ENCODE data around the gene SMIM1. TPM values are rescaled to one million over a fixed set of nuclear protein-coding genes. Genes with fewer than 3 reads are reported as not detected.
A peak's percentile ranks its signal among the peaks of the same experiment; 100 is the strongest.

SMIM1 gene
- total RNA-seq, 1 donor from 2014 or later: 2.1 TPM

- DNase-seq (ENCODE audit: low spot score): no peak
- peaks cover 14% of the 10 kb centered on the region for H3K36me3 Mint-ChIP-seq (ENCODE audit: low read depth, unreplicated experiment)
- H3K27me3 Mint-ChIP-seq (ENCODE audit: unreplicated experiment): peaks cover 4% of the 10 kb centered on the region
- no peak for TF ChIP-seq CTCF (IDR thresholded peaks at IDR 0.05; ENCODE audit: unreplicated experiment)
- no peak overlapping the region for H3K4me3 Mint-ChIP-seq (ENCODE audit: unreplicated experiment)
- H3K4me1 Mint-ChIP-seq (ENCODE audit: unreplicated experiment): peaks cover 17% of the 10 kb centered on the region
- no peaks in the 10 kb centered on the region for H3K9me3 Mint-ChIP-seq (ENCODE audit: unreplicated experiment)
- H3K27ac Mint-ChIP-seq (ENCODE audit: unreplicated experiment): no peak overlapping the region
Observed at GRCh38 chr1:3742439-3743298, 29.9 kb upstream of the SMIM1 start.

GRCh38 chr1:3743421-3743820 is 29.1 kb upstream of the SMIM1 start:
- Mint-ChIP-seq H3K36me3 (ENCODE audit: low read depth, unreplicated experiment) (peaks cover 14% of the 10 kb centered on the region), H3K27me3 (ENCODE audit: unreplicated experiment) (peaks cover 4% of the 10 kb centered on the region), H3K4me3 (ENCODE audit: unreplicated experiment) (no peak overlapping the region), H3K27ac (ENCODE audit: unreplicated experiment) (no peak overlapping the region), H3K9me3 (ENCODE audit: unreplicated experiment) (no peaks in the 10 kb centered on the region), H3K4me1 (ENCODE audit: unreplicated experiment) (peaks cover 17% of the 10 kb centered on the region)
- DNase-seq (ENCODE audit: low spot score): no peak
- no peak for TF ChIP-seq CTCF (IDR thresholded peaks at IDR 0.05; ENCODE audit: unreplicated experiment)

- Mint-ChIP-seq H3K9me3 (ENCODE audit: unreplicated experiment) (no peaks in the 10 kb centered on the region), H3K4me1 (ENCODE audit: unreplicated experiment) (peaks cover 17% of the 10 kb centered on the region), H3K27me3 (ENCODE audit: unreplicated experiment) (peaks cover 4% of the 10 kb centered on the region), H3K36me3 (ENCODE audit: low read depth, unreplicated experiment) (peaks cover 14% of the 10 kb centered on the region), H3K4me3 (ENCODE audit: unreplicated experiment) (no peak overlapping the region), H3K27ac (ENCODE audit: unreplicated experiment) (no peak overlapping the region)
- DNase-seq (ENCODE audit: low spot score): no peak
- TF ChIP-seq CTCF (IDR thresholded peaks at IDR 0.05; ENCODE audit: unreplicated experiment): no peak
Observed at GRCh38 chr1:3743826-3744225, 28.7 kb upstream of the SMIM1 start.

- no peak for DNase-seq (ENCODE audit: low spot score)
- peaks cover 17% of the 10 kb centered on the region for H3K4me1 Mint-ChIP-seq (ENCODE audit: unreplicated experiment)
- no peak for TF ChIP-seq CTCF (IDR thresholded peaks at IDR 0.05; ENCODE audit: unreplicated experiment)
- H3K9me3 Mint-ChIP-seq (ENCODE audit: unreplicated experiment): no peaks in the 10 kb centered on the region
- peaks cover 14% of the 10 kb centered on the region for H3K36me3 Mint-ChIP-seq (ENCODE audit: low read depth, unreplicated experiment)
- H3K27me3 Mint-ChIP-seq (ENCODE audit: unreplicated experiment): peaks cover 5% of the 10 kb centered on the region
- no peak overlapping the region for H3K27ac Mint-ChIP-seq (ENCODE audit: unreplicated experiment)
- H3K4me3 Mint-ChIP-seq (ENCODE audit: unreplicated experiment): no peak overlapping the region
Observed at GRCh38 chr1:3744646-3745045, 27.9 kb upstream of the SMIM1 start.

- Mint-ChIP-seq H3K27ac (ENCODE audit: unreplicated experiment) (no peak overlapping the region), H3K36me3 (ENCODE audit: low read depth, unreplicated experiment) (peaks cover 14% of the 10 kb centered on the region), H3K27me3 (ENCODE audit: unreplicated experiment) (peaks cover 5% of the 10 kb centered on the region), H3K4me3 (ENCODE audit: unreplicated experiment) (peak overlapping the region; percentile 16), H3K4me1 (ENCODE audit: unreplicated experiment) (peaks cover 17% of the 10 kb centered on the region), H3K9me3 (ENCODE audit: unreplicated experiment) (no peaks in the 10 kb centered on the region)
- no peak for DNase-seq (ENCODE audit: low spot score)
- no peak for TF ChIP-seq CTCF (IDR thresholded peaks at IDR 0.05; ENCODE audit: unreplicated experiment)
Observed at GRCh38 chr1:3745071-3745470, 27.5 kb upstream of the SMIM1 start.

All from endothelial cell (in vitro differentiated cells).